Hepatic stellate cell (primary cell): ENCODE results near the gene BASP1.
"Not testable (repeated sequence)": the region's sequence is repeated elsewhere in the genome, so short reads cannot be mapped to it uniquely, and the experiment has no call there.

Source experiments
- DNase-seq: peaks from one replicate; pipeline ENCODE4 v3.0.0; 2011; ENCODE audit warnings: low spot score

The BASP1 gene

DNA sequence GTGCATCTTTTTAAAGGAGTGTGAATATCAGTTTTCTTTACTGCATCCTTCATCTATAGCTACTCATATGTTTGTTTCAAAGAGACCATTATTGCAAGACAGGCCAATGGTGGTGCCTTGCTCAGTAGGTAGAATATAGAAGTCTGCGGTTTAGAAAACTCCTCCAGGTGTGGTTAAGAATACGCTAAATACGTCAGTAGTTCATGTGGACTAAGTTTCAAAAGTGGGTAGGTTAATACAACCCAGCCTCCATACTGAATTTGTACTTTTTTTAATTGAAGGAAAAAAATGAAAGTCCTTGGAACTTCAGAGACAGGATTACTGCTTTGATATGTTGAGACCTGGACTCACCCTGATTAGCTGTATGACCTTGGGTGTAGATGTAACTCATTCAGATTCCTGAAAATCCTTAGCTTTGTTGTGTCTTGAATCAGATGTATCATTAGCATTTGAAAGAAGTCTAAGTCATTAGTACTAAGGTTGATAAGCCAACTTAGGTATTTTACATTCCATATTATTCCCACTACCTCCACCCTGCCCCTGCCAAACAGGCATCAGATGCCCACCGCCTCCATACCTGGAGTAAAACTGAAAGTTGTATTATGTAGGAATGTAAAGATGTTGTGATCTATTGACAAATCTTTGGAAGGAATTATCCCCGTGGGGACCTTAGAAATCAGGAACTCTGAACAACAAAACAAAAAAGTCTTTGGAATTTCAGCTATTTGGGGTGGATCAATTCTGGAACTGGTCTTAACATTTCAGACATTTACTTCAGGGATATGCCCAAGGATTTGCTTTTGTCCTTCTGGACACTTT, 6.1 kb downstream of the BASP1 start:
- DNase-seq, result no peak

DNA sequence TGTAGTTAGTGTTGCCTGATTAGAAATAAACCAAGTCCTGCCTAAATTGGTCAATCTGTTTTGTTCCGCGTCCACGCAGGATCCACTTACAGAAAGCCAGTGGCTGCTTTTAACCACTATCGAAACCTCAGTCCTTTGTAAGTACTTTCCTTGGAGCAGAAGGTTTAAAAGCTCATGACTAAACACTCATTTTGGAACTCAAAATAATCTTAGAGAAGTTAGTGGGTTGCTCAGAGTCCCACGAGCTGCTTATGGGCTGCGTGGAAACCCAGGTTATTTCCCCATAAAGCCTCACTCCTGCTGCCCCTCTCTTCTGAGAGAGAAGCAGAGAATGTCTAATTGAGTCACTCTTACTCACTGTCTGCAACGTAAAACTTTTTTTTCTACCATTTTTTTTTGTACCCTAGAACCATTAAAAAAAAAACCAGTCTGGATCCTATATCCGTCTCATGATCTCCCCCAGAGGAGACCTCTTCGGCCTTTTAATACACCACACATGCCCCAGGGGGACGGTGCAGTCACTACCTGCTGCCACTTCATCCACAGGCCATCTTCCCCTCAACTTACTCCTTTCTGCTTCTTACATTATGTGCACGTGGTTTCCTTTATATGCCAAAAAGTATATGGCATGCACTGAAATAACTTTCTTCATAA, 7.6 kb downstream of the BASP1 start:
- no peak for DNase-seq

DNA sequence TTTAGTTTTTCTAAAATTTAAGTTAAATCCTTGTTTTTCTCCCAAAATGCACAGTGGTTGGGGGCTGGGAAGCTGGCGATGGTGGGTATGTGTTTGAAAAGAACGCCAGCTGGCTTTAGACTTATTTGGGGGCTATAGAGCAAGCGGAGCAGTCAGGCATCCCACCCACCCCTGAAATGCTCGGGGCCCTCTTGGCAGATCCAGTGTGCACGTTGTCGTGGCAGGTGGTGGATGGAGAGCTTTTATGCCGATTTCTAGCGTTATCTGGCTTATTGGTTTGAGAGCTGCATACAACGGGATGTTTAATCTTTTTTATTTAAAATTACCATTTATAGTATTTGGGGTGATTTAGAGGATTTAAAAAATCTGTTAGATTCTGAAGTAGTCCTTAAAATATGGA, 8.1 kb downstream of the BASP1 start:
- DNase-seq, result no peak

DNA sequence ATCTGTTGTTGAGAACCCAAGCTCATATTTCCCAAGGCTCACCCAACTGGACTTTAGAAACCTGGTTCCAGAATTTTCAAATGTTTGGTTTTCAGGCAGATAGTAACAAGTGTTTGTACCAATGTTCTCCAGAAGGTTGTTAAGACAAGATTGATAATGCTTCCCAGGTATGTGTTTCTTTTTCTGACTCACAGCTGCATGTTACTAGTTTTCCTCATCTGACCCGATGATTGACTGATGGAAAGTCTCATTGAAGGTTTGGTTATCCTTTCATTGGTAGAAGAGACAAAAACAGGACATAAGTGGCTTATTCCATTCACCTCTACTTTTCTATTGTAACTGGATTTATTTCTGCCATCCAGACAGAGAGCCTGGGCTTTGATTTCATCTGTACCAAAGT, 10.4 kb downstream of the BASP1 start:
- no peak for DNase-seq

DNA sequence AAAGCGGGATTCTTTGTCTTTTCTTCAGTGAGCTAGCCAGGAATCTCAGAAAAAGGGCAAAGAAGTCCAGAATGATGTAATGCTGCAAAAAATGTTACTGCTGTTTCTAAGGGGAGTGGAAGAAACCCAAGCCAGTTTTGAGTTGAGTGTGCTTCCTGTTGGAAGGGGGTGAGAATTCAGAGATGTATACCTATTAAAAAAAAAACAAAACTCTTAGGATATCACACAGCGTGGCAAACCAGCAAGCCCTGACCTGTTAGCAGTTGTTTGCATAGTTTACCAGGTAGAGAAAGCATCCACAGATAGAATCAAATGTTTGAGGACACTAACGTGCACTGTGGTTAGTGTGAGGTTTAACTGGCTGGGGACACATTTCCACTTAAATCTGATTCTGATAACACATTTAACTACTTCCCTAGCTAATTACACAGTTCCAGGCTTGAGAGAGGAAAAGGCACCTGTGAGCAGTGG, 11.4 kb downstream of the BASP1 start:
- peak; percentile 27 for DNase-seq

DNA sequence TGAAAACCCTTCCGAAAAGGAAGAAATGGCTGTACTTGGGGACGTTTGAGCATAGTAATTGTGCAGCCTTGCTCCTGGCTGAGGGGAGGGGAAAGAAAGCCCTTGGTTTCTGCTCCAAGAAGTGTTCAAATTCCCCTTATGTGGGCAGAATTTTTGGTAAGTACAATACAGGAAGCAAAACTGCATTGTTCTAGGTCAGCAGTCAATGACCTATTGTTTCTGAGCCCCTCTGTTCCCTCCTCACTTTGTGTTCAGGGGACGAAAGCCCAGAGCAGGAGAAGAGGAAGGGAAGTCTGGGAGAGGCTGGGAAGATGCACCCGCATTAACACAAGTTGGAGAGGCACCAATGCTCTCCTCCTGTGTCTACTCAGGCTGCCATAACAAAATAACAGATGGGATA, 11.9 kb downstream of the BASP1 start:
- no peak for DNase-seq

DNA sequence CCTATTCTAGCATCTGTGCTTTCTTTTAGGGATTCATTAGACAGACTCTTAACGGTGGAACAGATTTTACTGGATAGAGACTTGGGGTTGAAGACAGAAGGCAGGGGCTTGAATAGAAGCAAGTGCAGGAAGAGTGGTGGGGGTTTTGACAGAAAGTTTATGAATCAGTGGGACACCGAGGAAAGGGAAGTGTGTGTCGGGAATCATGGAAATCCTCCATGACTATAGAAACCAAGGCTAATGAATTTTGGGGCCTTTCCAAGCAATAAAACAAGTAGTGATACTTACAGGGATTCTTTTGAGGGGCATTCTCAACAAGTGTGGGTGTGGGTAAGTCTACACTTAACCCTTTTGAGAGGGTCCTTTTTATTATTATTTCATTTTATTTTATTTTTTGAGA, 12.8 kb downstream of the BASP1 start:
- no peak for DNase-seq

DNA sequence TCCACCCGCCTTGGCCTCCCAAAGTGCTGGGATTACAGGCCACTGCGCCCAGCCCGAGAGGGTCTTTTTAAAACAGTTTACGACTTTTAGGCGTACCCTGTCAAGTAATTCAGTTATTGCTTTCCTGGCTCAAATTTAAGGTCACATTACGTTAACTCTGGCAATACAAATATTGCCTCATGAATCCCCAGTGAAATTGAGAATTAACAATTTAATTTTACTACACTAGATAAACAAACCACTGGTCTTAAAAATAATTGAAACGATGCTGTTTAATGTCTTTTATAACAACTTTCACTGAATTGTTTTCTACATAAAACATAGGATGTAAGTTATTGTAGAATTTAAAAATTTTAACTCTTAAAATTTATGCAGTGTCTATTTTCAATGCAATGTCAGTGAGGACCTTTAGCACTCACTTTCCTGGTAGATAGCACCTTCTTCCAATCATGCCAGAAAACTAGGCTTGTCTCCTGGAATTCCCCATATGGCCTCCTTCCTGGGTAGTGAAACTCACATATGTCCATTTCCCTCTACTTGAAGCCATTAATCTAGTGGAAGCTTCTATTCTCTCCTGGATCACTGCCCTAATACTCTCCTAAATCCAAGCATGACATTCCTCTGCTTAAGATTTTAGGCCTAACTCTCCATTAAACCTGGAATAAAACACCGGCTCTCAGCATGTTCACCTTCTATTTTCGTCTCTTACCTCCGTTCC, 13.5 kb downstream of the BASP1 start:
- no peak for DNase-seq

DNA sequence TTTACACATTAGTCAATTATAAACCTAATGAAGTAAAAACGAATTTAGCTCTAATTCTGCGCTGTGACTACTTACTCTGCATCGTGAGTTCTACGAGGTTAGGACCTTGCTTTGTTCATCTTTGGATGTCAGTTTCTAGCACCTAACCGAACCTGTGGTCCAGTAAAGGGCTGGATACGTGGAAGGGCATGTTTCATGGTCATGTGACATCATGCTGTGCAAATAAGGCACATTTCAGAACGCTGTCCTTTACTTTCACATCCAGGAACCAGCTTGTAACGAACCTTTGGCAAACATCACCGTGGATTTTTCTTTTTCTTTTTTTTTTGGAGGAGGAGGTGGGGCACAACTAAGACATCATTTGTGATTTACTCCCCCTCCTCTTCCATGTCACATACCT, 15.0 kb downstream of the BASP1 start:
- no peak for DNase-seq

DNA sequence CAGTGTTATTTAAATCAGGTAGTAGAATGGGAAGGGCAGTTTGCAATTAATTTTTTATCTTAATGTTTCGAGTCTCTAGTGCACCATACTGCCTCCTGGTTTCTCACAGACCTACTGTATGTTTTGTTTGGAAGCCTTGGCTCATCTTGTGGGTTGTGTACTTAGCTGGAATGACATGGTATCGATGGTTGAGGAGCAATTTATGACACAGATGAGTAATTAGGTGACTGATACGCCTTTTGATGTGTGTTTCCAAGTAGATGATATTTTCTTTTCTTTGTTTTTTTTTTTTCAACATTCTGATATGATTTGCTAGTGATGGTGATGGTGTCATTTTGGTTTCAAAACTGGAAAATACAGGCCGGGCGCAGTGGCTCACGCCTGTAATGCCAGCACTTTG, 16.1 kb downstream of the BASP1 start:
- no peak for DNase-seq

DNA sequence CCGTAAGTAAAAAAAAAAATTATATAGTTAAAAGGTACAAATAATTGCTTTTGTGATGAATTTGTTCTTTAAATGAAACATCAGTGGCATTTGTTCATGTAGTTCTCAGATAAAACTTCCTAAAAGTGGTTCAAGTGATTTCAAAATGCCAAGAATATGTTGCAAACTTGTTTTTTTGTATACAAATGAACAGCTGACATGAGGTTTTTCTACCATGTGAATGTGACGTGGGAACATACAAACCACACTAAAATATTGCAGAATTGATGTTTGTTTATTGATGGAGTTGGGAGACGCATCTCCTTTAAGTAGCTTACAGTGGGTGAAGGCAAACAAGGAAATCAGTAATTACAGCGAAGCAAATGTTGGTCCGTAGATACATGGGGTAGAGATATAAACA, 16.9 kb downstream of the BASP1 start:
- no peak for DNase-seq

DNA sequence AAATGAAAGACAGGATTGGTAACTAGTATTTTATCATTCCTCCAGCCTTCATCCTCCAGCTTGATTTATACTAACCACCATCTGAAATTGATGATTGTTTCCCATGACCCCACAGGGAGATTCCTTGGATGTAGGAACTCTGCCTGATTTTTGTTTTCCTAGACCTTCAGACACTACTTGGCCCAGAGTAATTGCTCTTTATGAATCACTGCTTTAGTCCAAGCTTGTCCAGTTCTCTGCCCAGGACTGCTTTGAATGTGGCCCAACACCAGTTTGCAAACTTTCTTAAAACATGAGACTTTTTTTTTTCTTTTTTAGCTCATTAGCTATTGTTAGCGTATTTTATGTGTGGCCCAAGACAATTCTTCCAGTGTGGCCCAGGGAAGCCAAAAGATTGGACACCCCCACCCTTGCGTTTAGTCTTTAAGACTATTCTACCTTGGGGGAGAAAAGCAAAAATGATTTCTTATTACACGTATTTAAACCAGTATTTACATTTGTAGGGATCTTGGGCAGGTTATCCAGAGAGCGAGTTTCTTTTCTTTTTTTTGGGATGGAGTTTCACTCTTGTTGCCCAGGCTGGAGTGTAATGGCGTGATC, 18.4 kb downstream of the BASP1 start:
- DNase-seq, result peak; percentile 17

DNA sequence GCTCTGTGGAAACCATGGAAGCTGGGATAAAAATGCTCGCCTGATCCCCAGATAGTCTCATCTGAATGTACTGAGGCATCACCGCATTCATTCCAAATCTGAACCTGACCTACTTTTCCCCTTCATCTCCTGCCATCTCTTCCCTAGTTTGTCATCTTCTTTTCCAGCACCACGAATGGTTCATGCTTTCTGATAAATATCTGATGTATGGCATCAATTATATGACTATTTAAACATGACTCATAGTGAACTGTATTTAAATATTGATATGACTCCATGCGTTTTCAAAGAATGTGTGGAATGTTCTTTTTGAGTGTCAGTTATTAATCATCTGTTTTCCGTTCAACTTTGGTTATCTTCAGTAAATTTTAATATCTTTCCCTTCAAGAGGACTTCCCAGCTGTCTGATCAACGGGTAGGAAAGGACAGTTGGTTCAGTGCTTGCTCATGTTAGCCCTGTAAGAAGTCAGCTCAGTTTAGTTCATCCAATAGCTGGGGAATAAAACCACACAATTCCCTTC, 21.1 kb downstream of the BASP1 start:
- peak; percentile 43 for DNase-seq

DNA sequence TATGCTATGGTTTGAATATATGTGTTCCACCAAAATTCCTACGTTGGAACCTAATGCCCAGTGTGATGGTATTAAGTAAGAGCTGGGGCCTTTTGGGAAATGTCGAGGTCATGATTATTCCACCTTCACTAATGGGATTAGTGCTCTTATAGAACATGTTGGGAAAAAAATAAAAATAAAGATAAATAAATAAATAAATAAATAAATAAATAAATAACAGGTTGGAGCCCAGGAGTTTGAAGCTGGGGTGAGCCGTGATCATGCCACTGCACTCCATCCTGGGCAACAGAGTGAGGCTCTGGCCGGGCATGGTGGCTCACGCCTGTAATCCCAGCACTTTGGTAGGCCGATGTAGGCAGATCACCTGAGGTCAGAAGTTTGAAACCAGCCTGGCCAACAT, 22.5 kb downstream of the BASP1 start:
- no peak for DNase-seq

DNA sequence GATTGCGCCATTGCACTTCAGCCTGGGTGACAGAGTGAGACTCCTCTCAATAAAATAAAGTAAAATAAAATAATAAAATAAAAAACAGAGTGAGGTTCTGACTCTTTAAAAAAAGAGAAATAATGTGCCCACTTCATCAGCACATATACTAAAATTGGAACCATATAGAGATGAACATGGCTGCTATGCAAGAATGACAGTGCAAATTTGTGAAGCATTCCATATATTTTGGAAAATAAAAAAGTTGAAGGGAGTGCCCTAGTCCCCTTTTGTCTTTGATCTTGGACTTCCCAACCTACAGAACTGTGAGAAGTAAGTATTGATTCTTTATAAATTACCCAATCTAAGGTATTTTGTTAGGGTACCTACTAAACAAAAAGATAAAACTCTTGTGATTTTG, 23.1 kb downstream of the BASP1 start:
- DNase-seq, result no peak

DNA sequence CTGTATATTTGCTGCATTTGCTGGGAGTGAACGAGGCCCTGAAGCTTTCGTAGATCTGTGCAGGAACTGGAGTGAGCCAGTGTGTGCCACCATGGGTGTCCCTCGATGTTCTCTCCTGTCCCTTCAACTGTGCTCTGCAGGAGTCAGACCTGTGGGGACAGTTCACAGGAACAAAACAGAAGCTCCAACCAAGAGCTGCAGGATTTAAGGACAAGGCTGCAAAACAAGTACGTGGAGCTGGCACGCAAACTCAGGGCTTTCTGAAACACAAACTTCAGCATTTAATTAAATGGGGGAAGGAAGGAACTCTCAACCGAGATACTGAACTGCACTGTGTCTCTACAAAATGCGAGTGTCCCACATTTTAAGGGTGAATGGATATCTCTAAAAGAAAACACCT, 24.2 kb downstream of the BASP1 start:
- no peak for DNase-seq

DNA sequence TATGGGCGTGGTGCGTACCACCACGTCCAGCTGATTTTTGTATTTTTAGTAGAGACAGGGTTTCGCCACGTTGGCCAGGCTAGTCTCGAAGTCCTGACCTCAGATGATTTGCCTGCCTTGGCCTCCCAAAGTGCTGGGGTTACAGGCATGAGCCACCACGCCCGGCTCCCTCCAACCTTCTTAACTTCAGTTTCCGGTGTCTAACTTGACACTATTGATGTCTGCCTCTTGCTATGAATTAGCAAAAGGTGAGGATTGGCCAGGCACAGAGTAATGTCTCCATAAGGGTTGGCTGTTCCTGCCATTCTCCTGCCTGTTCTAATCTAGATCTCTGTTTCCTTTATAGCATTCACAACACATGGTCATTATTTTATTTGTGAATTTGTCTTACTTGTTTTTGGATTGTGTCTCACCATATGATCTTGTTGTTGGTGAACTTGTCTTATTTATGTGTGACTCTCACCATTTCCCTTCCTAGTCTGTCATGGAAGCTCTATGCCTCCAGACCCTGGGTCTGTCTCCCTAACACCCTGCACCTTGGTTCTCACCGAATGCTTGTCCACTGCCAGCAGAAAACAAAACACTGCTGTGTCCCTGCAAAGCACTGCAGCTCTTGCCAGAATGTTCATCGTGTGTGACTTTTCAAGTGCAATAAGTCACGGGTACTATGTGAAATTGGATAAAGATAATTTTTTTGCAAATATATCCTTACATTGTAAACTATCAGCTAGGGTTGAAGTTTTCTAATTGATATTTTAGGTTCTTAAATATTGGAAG, 26.0 kb downstream of the BASP1 start:
- DNase-seq, result no peak

DNA sequence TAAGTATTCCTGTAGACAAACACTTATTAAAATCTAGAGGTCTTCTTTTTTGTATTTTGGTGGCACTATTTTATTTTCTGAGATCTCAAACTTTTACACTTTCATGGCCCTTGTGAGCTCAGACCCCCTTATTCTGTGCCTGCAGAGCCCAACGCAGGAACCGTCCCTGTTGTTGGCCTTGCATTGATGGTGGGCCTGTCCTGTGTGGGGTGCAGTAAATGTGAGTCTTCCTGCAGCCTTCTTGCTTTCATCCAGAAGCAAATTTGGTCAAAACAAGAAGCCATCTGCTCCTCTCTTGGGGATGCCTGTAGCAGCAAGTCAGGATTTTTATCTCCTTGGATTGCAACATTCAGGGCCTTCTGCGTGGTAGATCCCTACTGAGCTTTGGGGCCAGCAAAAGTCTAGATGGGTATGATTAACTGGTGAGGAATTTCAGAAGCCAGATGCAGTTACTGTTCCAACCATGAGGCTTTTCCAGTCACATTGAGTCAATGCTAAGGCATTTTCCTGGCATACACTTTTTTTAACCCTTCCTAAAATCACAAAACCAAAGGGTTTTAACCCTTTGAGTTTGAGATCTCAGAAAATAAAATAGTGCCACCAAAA, 31.7 kb downstream of the BASP1 start:
- DNase-seq, result peak; percentile 89

DNA sequence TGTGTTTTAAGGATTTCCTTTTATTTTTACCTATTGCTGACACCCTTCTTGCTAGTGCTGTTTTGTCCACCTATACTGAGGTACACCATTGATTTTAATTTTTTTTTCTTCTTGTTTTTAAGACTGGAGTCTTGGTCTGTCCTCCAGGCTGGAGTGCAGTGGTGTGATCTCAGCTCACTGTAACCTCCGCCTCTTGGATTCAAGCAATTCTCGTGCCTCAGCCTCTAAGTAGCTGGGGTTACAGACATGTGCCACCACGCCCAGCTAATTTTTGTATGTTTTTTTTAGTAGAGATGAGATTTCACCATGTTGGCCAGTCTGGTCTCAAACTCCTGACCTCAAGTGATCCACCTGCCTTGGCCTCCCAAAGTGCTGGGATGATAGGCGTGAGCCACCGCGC, 32.4 kb downstream of the BASP1 start:
- DNase-seq, result not testable (repeated sequence)

DNA sequence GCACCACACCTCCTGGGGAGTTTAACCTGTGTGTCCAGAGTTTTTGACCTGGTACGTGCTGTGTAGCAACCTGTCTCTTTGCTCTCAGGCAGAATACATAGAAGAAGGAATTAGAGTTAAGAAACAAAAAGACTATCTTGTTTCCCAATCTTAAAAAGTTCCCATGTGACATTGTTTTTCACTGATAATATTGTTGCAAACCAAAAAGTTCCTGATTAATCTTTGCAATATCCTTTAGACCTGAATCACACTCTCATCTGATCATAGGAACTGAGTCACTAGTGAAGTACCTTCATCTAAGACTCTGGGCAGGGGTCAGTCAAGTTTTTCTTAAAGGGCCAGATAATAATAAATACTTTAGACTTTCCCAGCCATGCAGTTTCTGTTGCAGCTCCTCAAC, 35.1 kb downstream of the BASP1 start:
- no peak for DNase-seq

DNA sequence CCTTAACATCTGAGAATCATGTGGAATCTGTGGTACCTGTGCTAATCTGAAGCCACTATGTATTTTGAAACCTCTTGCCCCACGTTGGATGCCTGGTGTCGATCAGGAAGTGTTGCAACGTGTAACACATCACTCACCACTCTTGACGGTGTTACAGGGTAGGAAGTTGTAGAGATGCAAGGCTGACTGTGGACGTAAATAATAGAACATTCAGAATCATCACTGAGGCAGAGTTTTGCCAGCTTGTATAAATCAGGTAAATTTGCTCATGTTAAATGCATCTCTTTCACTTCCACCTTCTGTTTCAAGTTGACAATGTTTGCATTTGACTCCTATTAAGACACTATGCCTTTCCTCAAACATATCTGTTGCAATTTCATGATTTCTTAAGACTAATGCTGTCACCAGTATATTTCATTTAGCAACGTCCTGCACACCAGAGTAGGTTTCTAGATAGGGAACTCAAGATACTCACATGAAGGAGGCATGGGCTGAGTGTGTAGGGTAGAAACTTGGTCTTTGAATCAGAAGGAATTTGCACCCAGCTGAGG, 38.1 kb downstream of the BASP1 start:
- DNase-seq, result no peak
